GM10248 (cell line): ENCODE data around the gene RSBN1L.

Source experiments
- CTCF ChIA-PET: fragments of 300-600 bp; sonication (Branson Sonifier 250); formaldehyde crosslinking; extraction: SDS; loops from one replicate; lab custom pipeline; 2021; ENCODE audit warnings: antibody characterized with exemption; lab: Yijun Ruan, JAX
- POLR2A ChIA-PET: fragments of 350-650 bp; sonication (Branson Sonifier 250); formaldehyde crosslinking; extraction: SDS; loops from one replicate; lab custom pipeline; 2020; ENCODE audit warnings: antibody characterized with exemption; lab: Yijun Ruan, JAX
- DNase-seq: peaks from one replicate; pipeline ENCODE4 v3.0.0; 2012; ENCODE audit errors: extremely low spot score
- CTCF ChIP-seq: IDR thresholded peaks from 2 replicates; pipeline ENCODE4 v1.5.1; 2012; ENCODE audit warnings: mild to moderate bottlenecking, low read depth; ENCODE audit errors: extremely low read depth, missing control alignments, control extremely low read depth

RSBN1L gene

GRCh38 chr7:77799078-77799964 lies 103.1 kb downstream of the RSBN1L start:
- ChIA-PET POLR2A (no interaction called here), CTCF (interaction anchor here (0.9 to 1.9 kb wide), 5 partner anchors 9 to 135 kb away, joined by 3 to 10 read pairs (median 4); no protein-coding TSS in a partner anchor)
- peak; percentile 28 for DNase-seq
- TF ChIP-seq CTCF: no peak

GRCh38 chr7:77800158-77800557 lies 103.9 kb downstream of the RSBN1L start:
- CTCF ChIA-PET: no interaction called here
- no peak for TF ChIP-seq CTCF
- DNase-seq: peak; percentile 29
- POLR2A ChIA-PET: no interaction called here

- DNase-seq: no peak
- POLR2A ChIA-PET: no interaction called here
- no peak for TF ChIP-seq CTCF
- CTCF ChIA-PET: no interaction called here
Measured at GRCh38 chr7:77800730-77801129, 104.5 kb downstream of the RSBN1L start.

GRCh38 chr7:77802557-77803405 lies 106.5 kb downstream of the RSBN1L start:
- no peak for TF ChIP-seq CTCF
- ChIA-PET CTCF (interaction anchor here (1.0 to 3.7 kb wide), 3 partner anchors 10 to 100 kb away, joined by 3 to 14 read pairs (median 3); no protein-coding TSS in a partner anchor), POLR2A (no interaction called here)
- no peak for DNase-seq

GRCh38 chr7:77806425-77806824 lies 110.2 kb downstream of the RSBN1L start:
- no peak for DNase-seq
- ChIA-PET CTCF (no interaction called here), POLR2A (no interaction called here)
- no peak for TF ChIP-seq CTCF

- ChIA-PET POLR2A (no interaction called here), CTCF (no interaction called here)
- no peak for TF ChIP-seq CTCF
- no peak for DNase-seq
Measured at GRCh38 chr7:77808517-77808916, 112.3 kb downstream of the RSBN1L start.
